ENCODE results near the gene SENP5. TPM values are rescaled to one million over a fixed set of nuclear protein-coding genes. Genes with fewer than 3 reads are reported as not detected.

SENP5 gene
- total and polyA plus RNA-seq, 7 donors: 8.1 to 37.7 (median 21.3) TPM

GRCh38 chr3:196975349-196975748 is 107.6 kb downstream of the SENP5 start:
- DNase-seq (no peak), ATAC-seq (no peak)
- H3K9me3 ChIP-seq: no peaks in the 10 kb centered on the region
- intact Hi-C loops (cut with DNase I): loop anchor here in 1 of 2 donors (1.0 kb wide), 1 partner anchor 54 kb away; the partner anchor contains the start of gene MELTF
- no peaks in the 10 kb centered on the region for H3K4me1 ChIP-seq
- no peak overlapping the region for H3K4me3 ChIP-seq
- no peak overlapping the region for H3K27ac ChIP-seq
- H3K36me3 ChIP-seq (ENCODE audit: insufficient read depth in 1 of 2, low read depth in 1 of 2): no peaks in the 10 kb centered on the region
- 53 to 56% (median 55%) methylated on average over 4 of the region's 4 CpGs for WGBS, 3 donors
- no peak for TF ChIP-seq CTCF (IDR thresholded peaks at IDR 0.05)
- no peaks in the 10 kb centered on the region for H3K27me3 ChIP-seq (ENCODE audit: insufficient read depth in 3 of 3, low read length in 2 of 3)

GRCh38 chr3:196976941-196977340 is 109.2 kb downstream of the SENP5 start:
- no peak for ATAC-seq
- H3K9me3 ChIP-seq: no peaks in the 10 kb centered on the region
- no peak overlapping the region for H3K27ac ChIP-seq
- 78 to 79% (median 79%) methylated on average over 11 of the region's 11 CpGs for WGBS, 3 donors
- no peak for TF ChIP-seq CTCF (IDR thresholded peaks at IDR 0.05)
- no peaks in the 10 kb centered on the region for H3K27me3 ChIP-seq (ENCODE audit: insufficient read depth in 3 of 3, low read length in 2 of 3)
- DNase-seq: no peak
- no peak overlapping the region for H3K4me3 ChIP-seq
- H3K4me1 ChIP-seq: no peaks in the 10 kb centered on the region
- intact Hi-C loops (cut with DNase I): no loop called here
- H3K36me3 ChIP-seq (ENCODE audit: insufficient read depth in 1 of 2, low read depth in 1 of 2): no peaks in the 10 kb centered on the region

- Histone ChIP-seq H3K9me3 (peaks cover 11% of the 10 kb centered on the region), H3K27me3 (ENCODE audit: insufficient read depth in 3 of 3, low read length in 2 of 3) (no peaks in the 10 kb centered on the region), H3K4me3 (no peak overlapping the region), H3K4me1 (no peaks in the 10 kb centered on the region), H3K36me3 (ENCODE audit: insufficient read depth in 1 of 2, low read depth in 1 of 2) (no peaks in the 10 kb centered on the region), H3K27ac (no peak overlapping the region)
- WGBS, 3 donors: 73 to 77% (median 75%) methylated on average over 10 of the region's 10 CpGs
- ATAC-seq (peak in 3 of 4 donors; percentile 24 to 33 (median 32)), DNase-seq (peak; percentile 31 to 70)
- intact Hi-C loops (cut with DNase I): loop anchor here in 1 of 2 donors (2.0 kb wide), 1 partner anchor 207 kb away; no protein-coding TSS in a partner anchor
- TF ChIP-seq CTCF (IDR thresholded peaks at IDR 0.05): no peak
These were observed 111.8 kb downstream of the SENP5 start for GRCh38 chr3:196979545-196979944.

GRCh38 chr3:196981657-196982056 is 113.9 kb downstream of the SENP5 start:
- ATAC-seq: no peak
- intact Hi-C loops (cut with DNase I): no loop called here
- no peak for TF ChIP-seq CTCF (IDR thresholded peaks at IDR 0.05)
- peaks cover 11% of the 10 kb centered on the region for H3K9me3 ChIP-seq
- H3K27ac ChIP-seq: no peak overlapping the region
- DNase-seq: no peak
- H3K4me3 ChIP-seq: no peak overlapping the region
- no peaks in the 10 kb centered on the region for H3K4me1 ChIP-seq
- 91 to 94% (median 93%) methylated on average over 13 of the region's 13 CpGs for WGBS, 3 donors
- H3K36me3 ChIP-seq (ENCODE audit: insufficient read depth in 1 of 2, low read depth in 1 of 2): no peaks in the 10 kb centered on the region
- no peaks in the 10 kb centered on the region for H3K27me3 ChIP-seq (ENCODE audit: insufficient read depth in 3 of 3, low read length in 2 of 3)

GRCh38 chr3:196983186-196983585 is 115.5 kb downstream of the SENP5 start:
- intact Hi-C loops (cut with DNase I): no loop called here
- 52 to 60% (median 58%) methylated on average over 1 of the region's 1 CpG for WGBS, 3 donors
- ATAC-seq (no peak), DNase-seq (no peak)
- Histone ChIP-seq H3K36me3 (ENCODE audit: insufficient read depth in 1 of 2, low read depth in 1 of 2) (no peaks in the 10 kb centered on the region), H3K9me3 (peaks cover 11% of the 10 kb centered on the region), H3K4me1 (no peaks in the 10 kb centered on the region), H3K4me3 (no peak overlapping the region), H3K27me3 (ENCODE audit: insufficient read depth in 3 of 3, low read length in 2 of 3) (no peaks in the 10 kb centered on the region), H3K27ac (no peak overlapping the region)
- TF ChIP-seq CTCF (IDR thresholded peaks at IDR 0.05): no peak
